OCI-LY7 (cell line): ENCODE data around the gene RHEX. TPM values are rescaled to one million over a fixed set of nuclear protein-coding genes. Genes with fewer than 3 reads are reported as not detected.

Experiments
- BruUV-seq: library from RNA; stranded (reverse); fragments of 400-500 nt; replicated peaks from 2 replicates; lab custom pipeline; 2021; lab: Mats Ljungman, UMichigan
- CTCF ChIA-PET: fragments of 300-600 bp; sonication (Branson Sonifier 250); formaldehyde crosslinking; loops from one replicate; lab custom pipeline; 2022; ENCODE audit warnings: antibody characterized with exemption; ENCODE audit not compliant: unreplicated experiment; lab: Charles Lee
- POLR2A ChIA-PET: fragments of 300-600 bp; sonication (Branson Sonifier 250); formaldehyde crosslinking; loops from one replicate; lab custom pipeline; 2022; ENCODE audit warnings: antibody characterized with exemption; lab: Charles Lee
- DNase-seq: peaks from one replicate; pipeline ENCODE4 v3.0.0-alpha.2; 2015; ENCODE audit warnings: low spot score
- H2AFZ ChIP-seq: fragments of 200-600 bp; sonication (generic), shearing (Covaris generic); 2 replicates; pipeline ENCODE4 v1.6.1; 2014; ENCODE audit warnings: mild to moderate bottlenecking, antibody characterized with exemption, low read length, moderate library complexity
- H3K27ac ChIP-seq: fragments of 200-600 bp; sonication (generic); 2 replicates; pipeline ENCODE4 v1.5.1; 2014; ENCODE audit warnings: mixed run types, low read depth, mild to moderate bottlenecking, moderate library complexity, low read length, inconsistent platforms; ENCODE audit not compliant: poor library complexity, severe bottlenecking
- H3K36me3 ChIP-seq: fragments of 200-600 bp; sonication (generic); 2 replicates; pipeline ENCODE4 v1.6.1; 2014; ENCODE audit warnings: mild to moderate bottlenecking, antibody characterized with exemption, low read length, moderate library complexity, mixed read lengths; ENCODE audit not compliant: insufficient read depth
- H3K4me1 ChIP-seq: fragments of 200-600 bp; sonication (generic); 2 replicates; pipeline ENCODE4 v1.5.1; 2014; ENCODE audit warnings: mild to moderate bottlenecking, low read length; ENCODE audit not compliant: insufficient read depth, poor library complexity, severe bottlenecking
- H3K4me2 ChIP-seq: fragments of 200-600 bp; sonication (generic); 2 replicates; pipeline ENCODE4 v1.6.1; 2014; ENCODE audit warnings: mild to moderate bottlenecking, low read length
- H3K4me3 ChIP-seq: fragments of 200-600 bp; sonication (generic); 2 replicates; pipeline ENCODE4 v1.5.1; 2014; ENCODE audit warnings: mild to moderate bottlenecking, low read depth, low read length; ENCODE audit not compliant: poor library complexity, severe bottlenecking
- H3K79me2 ChIP-seq: fragments of 200-600 bp; sonication (generic); 2 replicates; pipeline ENCODE4 v1.6.1; 2016; ENCODE audit warnings: low read depth, mild to moderate bottlenecking, low read length, moderate library complexity, mixed read lengths; ENCODE audit not compliant: insufficient read depth
- H3K9me2 ChIP-seq: fragments of 200-600 bp; sonication (generic); 2 replicates; pipeline ENCODE4 v1.6.1; 2016; ENCODE audit warnings: mild to moderate bottlenecking, low read length, mixed read lengths; ENCODE audit not compliant: insufficient read depth
- H3K9me3 ChIP-seq: fragments of 200-600 bp; sonication (generic); 2 replicates; pipeline ENCODE4 v1.6.1; 2014; ENCODE audit warnings: mild to moderate bottlenecking, mixed run types, low read length, mixed read lengths
- H4K20me1 ChIP-seq: fragments of 200-600 bp; sonication (generic); 2 replicates; pipeline ENCODE4 v1.6.1; 2014; ENCODE audit warnings: mild to moderate bottlenecking, antibody characterized with exemption, low read length, moderate library complexity, mixed read lengths; ENCODE audit not compliant: insufficient read depth
- CTCF ChIP-seq: fragments of 200-600 bp; sonication (generic); conservative IDR thresholded peaks from 2 replicates; pipeline ENCODE4 v1.5.1; 2014; ENCODE audit warnings: mild to moderate bottlenecking, antibody characterized with exemption, low read length, moderate library complexity, mixed read lengths
- EZH2phosphoT487 ChIP-seq: fragments of 200-600 bp; sonication (generic); IDR thresholded peaks from 2 replicates; pipeline ENCODE4 v1.6.1; 2018; ENCODE audit warnings: low read depth, borderline replicate concordance, mild to moderate bottlenecking, mixed run types, antibody characterized with exemption, low read length, moderate library complexity, mixed read lengths
- intact Hi-C: fragments of 100-400 bp; cut with micrococcal nuclease; formaldehyde crosslinking; loops from one replicate; pipeline ENCODE4 v1.10.0; 2022; ENCODE audit not compliant: unreplicated experiment
- total RNA-seq, 2 experiments: library from RNA; depleted of rRNA in 1 of 2; stranded (reverse); fragments of >200 nt in 1 of 2; shearing (Covaris generic) in 1 of 2; gene quantifications; 2 replicates each; pipeline ENCODE4 v1.2.3, GENCODE V29; 2014 to 2022

The RHEX gene
- total RNA-seq, 2 experiments from 2014 or later = 5.0 to 9.9 TPM

GRCh38 chr1:206089341-206089740 is 36.4 kb downstream of the RHEX start:
- no peaks in the 10 kb centered on the region for H4K20me1 ChIP-seq
- no peak overlapping the region for H2AFZ ChIP-seq
- ChIA-PET CTCF (no interaction called here), POLR2A (interaction anchor here (0.6 kb wide), 1 partner anchor 59 kb away, joined by 4 read pairs; no protein-coding TSS in a partner anchor)
- TF ChIP-seq EZH2phosphoT487 = no peak
- no peak for TF ChIP-seq CTCF
- no peaks in the 10 kb centered on the region for H3K79me2 ChIP-seq
- no peak overlapping the region for H3K4me3 ChIP-seq
- DNase-seq = no peak
- H3K27ac ChIP-seq = no peak overlapping the region
- H3K4me1 ChIP-seq = no peaks in the 10 kb centered on the region
- H3K9me3 ChIP-seq = no peaks in the 10 kb centered on the region
- intact Hi-C loops = no loop called here
- no TSS peak for BruUV-seq
- H3K4me2 ChIP-seq = no peak overlapping the region
- H3K9me2 ChIP-seq = no peaks in the 10 kb centered on the region
- H3K36me3 ChIP-seq = no peaks in the 10 kb centered on the region

- Histone ChIP-seq H3K9me3 (no peaks in the 10 kb centered on the region), H4K20me1 (no peaks in the 10 kb centered on the region), H3K79me2 (no peaks in the 10 kb centered on the region), H3K4me3 (no peak overlapping the region), H2AFZ (no peak overlapping the region), H3K9me2 (no peaks in the 10 kb centered on the region), H3K36me3 (no peaks in the 10 kb centered on the region), H3K4me2 (no peak overlapping the region), H3K4me1 (no peaks in the 10 kb centered on the region), H3K27ac (no peak overlapping the region)
- ChIA-PET CTCF (no interaction called here), POLR2A (no interaction called here)
- no peak for DNase-seq
- BruUV-seq = no TSS peak
- intact Hi-C loops = no loop called here
- TF ChIP-seq CTCF (no peak), EZH2phosphoT487 (no peak)
Measured at GRCh38 chr1:206094024-206094423, 41.1 kb downstream of the RHEX start.

DNA sequence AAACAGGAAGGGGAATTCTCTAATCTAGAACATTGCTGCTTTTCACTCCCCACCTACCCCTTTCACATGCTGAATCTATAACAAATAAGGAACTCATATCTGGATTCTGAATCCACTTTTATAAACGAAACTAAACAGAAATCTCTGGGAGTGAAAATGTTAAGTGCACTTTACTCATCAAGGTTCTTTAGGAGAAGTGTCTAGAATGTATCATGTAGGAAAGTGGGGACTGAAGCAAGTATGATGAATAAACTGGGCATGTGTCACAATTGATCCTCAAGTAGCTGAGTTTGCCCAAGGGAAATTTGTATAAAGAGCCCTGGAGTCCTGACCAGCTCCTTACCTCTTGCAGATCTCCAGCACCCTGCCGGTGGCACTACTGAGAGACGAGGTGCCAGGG is 44.4 kb downstream of the RHEX start:
- no peak for TF ChIP-seq CTCF
- TF ChIP-seq EZH2phosphoT487 = no peak
- Histone ChIP-seq H3K9me3 (no peaks in the 10 kb centered on the region), H4K20me1 (no peaks in the 10 kb centered on the region), H3K4me2 (no peak overlapping the region), H3K27ac (no peak overlapping the region), H3K36me3 (no peaks in the 10 kb centered on the region), H2AFZ (no peak overlapping the region), H3K79me2 (no peaks in the 10 kb centered on the region), H3K9me2 (no peaks in the 10 kb centered on the region), H3K4me1 (no peaks in the 10 kb centered on the region), H3K4me3 (no peak overlapping the region)
- no TSS peak for BruUV-seq
- ChIA-PET POLR2A (no interaction called here), CTCF (no interaction called here)
- no peak for DNase-seq
- intact Hi-C loops = no loop called here
